ENCODE results near the gene HECW1.
"Not testable (repeated sequence)": the region's sequence is repeated elsewhere in the genome, so short reads cannot be mapped to it uniquely, and the experiment has no call there.

Gene HECW1

DNA sequence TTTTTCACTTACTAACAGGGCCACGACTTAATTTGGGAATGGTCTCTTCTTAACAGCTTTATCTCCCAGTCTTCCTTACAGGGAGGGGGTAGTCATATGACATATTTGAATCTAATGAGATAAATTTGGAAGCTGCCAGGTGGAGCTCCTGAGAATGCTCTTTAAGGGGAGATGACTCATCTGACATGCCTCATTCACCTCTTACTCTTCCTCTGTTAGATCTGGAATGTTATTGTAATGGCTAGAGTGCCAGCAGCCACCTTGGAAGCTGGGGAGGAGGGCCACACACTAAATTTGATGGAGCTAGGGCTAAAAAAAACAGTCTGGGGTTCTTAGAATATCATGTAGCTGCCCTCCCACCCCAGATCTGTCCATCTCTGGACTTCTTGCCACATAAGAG, 22.7 kb downstream of the HECW1 start:
- no peaks in the 10 kb centered on the region for H3K9me3 ChIP-seq (ENCODE audit: control extremely low read depth in 1 of 5, control insufficient read depth in 4 of 5, insufficient read depth in 2 of 5, low read depth in 1 of 5, low read length in 4 of 5)
- WGBS (ENCODE audit: insufficient coverage) = no CpG with 5 or more reads among the region's 1 CpG
- ChIA-PET POLR2A (no interaction called here), CTCF (interaction anchor here (0.9 to 1.5 kb wide), 3 partner anchors 27 to 128 kb away, joined by 3 read pairs; no protein-coding TSS in a partner anchor)
- H3K36me3 ChIP-seq (ENCODE audit: control insufficient read depth in 4 of 4, insufficient read depth in 4 of 4, low read length in 3 of 4) = no peaks in the 10 kb centered on the region
- no peak overlapping the region for H3K4me3 ChIP-seq (ENCODE audit: control insufficient read depth in 1 of 7, extremely low read depth in 1 of 7, insufficient read depth in 4 of 7, low read depth in 2 of 7, low read length in 6 of 7)
- DNase-seq = no peak
- H3K27ac ChIP-seq (ENCODE audit: insufficient read depth in 1 of 2, low read depth in 1 of 2, low read length in 2 of 2, poor library complexity in 1 of 2, severe bottlenecking in 2 of 2) = no peak overlapping the region
- peaks cover 0 to 16% (median 2%) of the 10 kb centered on the region in 5 experiments for H3K27me3 ChIP-seq (replicated peaks in 2 of 5; ENCODE audit: control insufficient read depth in 4 of 5, insufficient read depth in 5 of 5, low read length in 4 of 5)
- H3K4me1 ChIP-seq (ENCODE audit: control extremely low read depth in 1 of 4, control insufficient read depth in 4 of 4, insufficient read depth in 4 of 4, low read length in 3 of 4) = no peaks in the 10 kb centered on the region

DNA sequence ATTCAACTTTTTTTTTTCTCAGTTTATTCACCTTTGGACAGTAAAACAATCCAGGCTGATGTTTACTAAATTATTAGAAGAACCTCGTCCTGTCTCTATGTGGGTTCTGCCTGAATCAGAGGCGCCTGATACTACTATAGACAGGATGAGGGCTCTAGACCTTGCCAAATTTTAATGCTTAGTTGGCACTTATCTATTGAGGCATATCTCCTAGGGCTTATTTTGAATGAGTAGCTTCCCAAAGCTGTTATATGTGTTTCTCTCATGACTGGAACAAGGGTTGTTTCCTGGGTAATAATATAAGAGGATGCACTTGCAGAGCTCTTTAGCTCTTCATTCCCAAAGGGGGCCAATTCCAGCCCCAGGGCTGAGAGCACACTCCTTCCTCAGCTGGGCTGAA, 23.6 kb downstream of the HECW1 start:
- Histone ChIP-seq H3K4me1 (ENCODE audit: control extremely low read depth in 1 of 4, control insufficient read depth in 4 of 4, insufficient read depth in 4 of 4, low read length in 3 of 4) (no peaks in the 10 kb centered on the region), H3K4me3 (ENCODE audit: control insufficient read depth in 1 of 7, extremely low read depth in 1 of 7, insufficient read depth in 4 of 7, low read depth in 2 of 7, low read length in 6 of 7) (no peak overlapping the region), H3K36me3 (ENCODE audit: control insufficient read depth in 4 of 4, insufficient read depth in 4 of 4, low read length in 3 of 4) (no peaks in the 10 kb centered on the region), H3K9me3 (ENCODE audit: control extremely low read depth in 1 of 5, control insufficient read depth in 4 of 5, insufficient read depth in 2 of 5, low read depth in 1 of 5, low read length in 4 of 5) (no peaks in the 10 kb centered on the region), H3K27me3 (replicated peaks in 2 of 5; ENCODE audit: control insufficient read depth in 4 of 5, insufficient read depth in 5 of 5, low read length in 4 of 5) (peaks cover 0 to 17% (median 2%) of the 10 kb centered on the region in 5 experiments), H3K27ac (ENCODE audit: insufficient read depth in 1 of 2, low read depth in 1 of 2, low read length in 2 of 2, poor library complexity in 1 of 2, severe bottlenecking in 2 of 2) (no peak overlapping the region)
- POLR2A ChIA-PET = no interaction called here
- 100% methylated on average over 2 of the region's 2 CpGs for WGBS (ENCODE audit: insufficient coverage)
- DNase-seq = no peak
- CTCF ChIA-PET = interaction anchor here (0.9 to 1.5 kb wide), 3 partner anchors 28 to 127 kb away, joined by 3 read pairs; no protein-coding TSS in a partner anchor

DNA sequence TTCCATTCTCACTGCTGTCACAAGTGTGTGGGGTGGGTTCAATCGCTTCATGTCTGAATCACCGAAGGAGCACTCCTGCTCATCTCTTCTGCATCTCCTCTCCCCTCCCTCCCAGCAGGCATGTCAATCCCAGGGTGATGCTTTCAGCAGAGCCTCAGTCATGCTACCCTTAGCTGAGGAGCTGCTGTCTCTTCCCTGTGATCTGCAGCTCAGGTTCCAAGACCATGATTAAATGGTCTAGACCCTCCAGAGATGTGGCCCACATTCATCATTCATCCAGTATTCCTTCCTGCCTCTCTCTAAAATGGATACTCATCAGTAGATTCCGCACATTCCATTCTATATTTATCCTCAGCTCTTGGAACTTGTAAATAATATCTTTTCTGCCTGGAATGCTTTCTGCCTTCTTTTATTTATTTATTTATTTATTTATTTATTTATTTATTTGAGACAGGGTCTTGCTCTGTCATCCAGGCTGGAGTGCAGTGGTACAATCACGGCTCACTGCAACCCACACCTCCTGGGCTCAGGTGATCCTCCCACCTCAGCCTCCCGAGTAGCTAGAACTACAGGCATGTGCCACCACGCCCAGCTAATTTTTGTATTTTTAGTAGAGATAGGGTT, 24.8 kb downstream of the HECW1 start:
- H3K4me1 ChIP-seq (ENCODE audit: control extremely low read depth in 1 of 4, control insufficient read depth in 4 of 4, insufficient read depth in 4 of 4, low read length in 3 of 4); H3K27ac ChIP-seq (ENCODE audit: insufficient read depth in 1 of 2, low read depth in 1 of 2, low read length in 2 of 2, poor library complexity in 1 of 2, severe bottlenecking in 2 of 2); POLR2A ChIA-PET; CTCF ChIA-PET; DNase-seq; H3K36me3 ChIP-seq (ENCODE audit: control insufficient read depth in 4 of 4, insufficient read depth in 4 of 4, low read length in 3 of 4); H3K4me3 ChIP-seq (ENCODE audit: control insufficient read depth in 1 of 7, extremely low read depth in 1 of 7, insufficient read depth in 4 of 7, low read depth in 2 of 7, low read length in 6 of 7); H3K9me3 ChIP-seq (ENCODE audit: control extremely low read depth in 1 of 5, control insufficient read depth in 4 of 5, insufficient read depth in 2 of 5, low read depth in 1 of 5, low read length in 4 of 5): not testable (repeated sequence)
- WGBS (ENCODE audit: insufficient coverage) = 100% methylated on average over 1 of the region's 6 CpGs
- peaks cover 0 to 13% (median 2%) of the 10 kb centered on the region in 5 experiments for H3K27me3 ChIP-seq (replicated peaks in 2 of 5; ENCODE audit: control insufficient read depth in 4 of 5, insufficient read depth in 5 of 5, low read length in 4 of 5)

DNA sequence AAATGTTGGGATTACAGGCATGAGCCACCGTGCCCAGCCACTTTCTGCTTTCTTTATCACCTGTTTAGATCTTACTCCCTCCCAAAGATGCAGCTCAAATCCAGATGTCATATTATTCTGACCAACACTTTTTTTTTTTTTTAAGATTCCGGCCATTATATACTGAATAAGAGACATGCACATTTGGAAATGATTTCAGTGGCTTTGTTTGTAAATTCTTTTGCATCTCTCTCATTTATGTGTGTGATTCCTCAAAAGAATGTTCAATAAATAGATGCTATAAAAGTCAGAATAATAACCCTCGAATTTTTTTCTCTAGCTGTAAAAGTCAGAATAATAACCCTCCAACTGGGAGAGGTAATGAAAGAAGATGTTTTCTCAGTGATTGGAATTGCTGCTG, 25.4 kb downstream of the HECW1 start:
- peaks cover 0 to 13% (median 2%) of the 10 kb centered on the region in 5 experiments for H3K27me3 ChIP-seq (replicated peaks in 2 of 5; ENCODE audit: control insufficient read depth in 4 of 5, insufficient read depth in 5 of 5, low read length in 4 of 5)
- H3K36me3 ChIP-seq (ENCODE audit: control insufficient read depth in 4 of 4, insufficient read depth in 4 of 4, low read length in 3 of 4) = no peaks in the 10 kb centered on the region
- POLR2A ChIA-PET = no interaction called here
- no peak for DNase-seq
- H3K4me1 ChIP-seq (ENCODE audit: control extremely low read depth in 1 of 4, control insufficient read depth in 4 of 4, insufficient read depth in 4 of 4, low read length in 3 of 4) = no peaks in the 10 kb centered on the region
- CTCF ChIA-PET = no interaction called here
- no peak overlapping the region for H3K4me3 ChIP-seq (ENCODE audit: control insufficient read depth in 1 of 7, extremely low read depth in 1 of 7, insufficient read depth in 4 of 7, low read depth in 2 of 7, low read length in 6 of 7)
- H3K9me3 ChIP-seq (ENCODE audit: control extremely low read depth in 1 of 5, control insufficient read depth in 4 of 5, insufficient read depth in 2 of 5, low read depth in 1 of 5, low read length in 4 of 5) = no peaks in the 10 kb centered on the region
- whole genome bisulfite sequencing (ENCODE audit: insufficient coverage) = 75% methylated on average over 1 of the region's 3 CpGs
- no peak overlapping the region for H3K27ac ChIP-seq (ENCODE audit: insufficient read depth in 1 of 2, low read depth in 1 of 2, low read length in 2 of 2, poor library complexity in 1 of 2, severe bottlenecking in 2 of 2)

DNA sequence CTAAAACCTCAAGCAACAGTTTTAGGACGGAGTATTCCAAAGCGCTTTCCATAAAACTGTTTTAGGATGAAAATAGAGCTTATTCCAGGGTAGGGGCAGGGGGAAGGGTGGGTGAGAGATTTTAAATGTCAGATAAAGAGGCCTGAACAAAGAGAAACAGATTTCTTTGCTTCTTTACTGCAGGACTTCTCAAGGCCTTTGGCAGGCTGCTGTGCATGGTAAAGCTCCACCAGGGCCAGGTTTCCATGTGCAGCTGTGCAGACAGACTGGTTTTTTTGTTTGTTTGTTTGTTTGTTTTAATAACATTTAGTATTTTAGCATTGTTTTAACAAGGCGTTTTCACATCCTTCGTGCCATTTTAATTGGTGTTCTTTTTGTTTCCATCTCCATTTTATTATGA, 26.3 kb downstream of the HECW1 start:
- DNase-seq = no peak
- WGBS (ENCODE audit: insufficient coverage) = 100% methylated on average over 1 of the region's 4 CpGs
- H3K9me3 ChIP-seq (ENCODE audit: control extremely low read depth in 1 of 5, control insufficient read depth in 4 of 5, insufficient read depth in 2 of 5, low read depth in 1 of 5, low read length in 4 of 5) = no peaks in the 10 kb centered on the region
- ChIA-PET POLR2A (no interaction called here), CTCF (no interaction called here)
- no peaks in the 10 kb centered on the region for H3K4me1 ChIP-seq (ENCODE audit: control extremely low read depth in 1 of 4, control insufficient read depth in 4 of 4, insufficient read depth in 4 of 4, low read length in 3 of 4)
- peaks cover 0 to 13% (median 2%) of the 10 kb centered on the region in 5 experiments for H3K27me3 ChIP-seq (replicated peaks in 2 of 5; ENCODE audit: control insufficient read depth in 4 of 5, insufficient read depth in 5 of 5, low read length in 4 of 5)
- no peak overlapping the region for H3K27ac ChIP-seq (ENCODE audit: insufficient read depth in 1 of 2, low read depth in 1 of 2, low read length in 2 of 2, poor library complexity in 1 of 2, severe bottlenecking in 2 of 2)
- no peak overlapping the region for H3K4me3 ChIP-seq (ENCODE audit: control insufficient read depth in 1 of 7, extremely low read depth in 1 of 7, insufficient read depth in 4 of 7, low read depth in 2 of 7, low read length in 6 of 7)
- no peaks in the 10 kb centered on the region for H3K36me3 ChIP-seq (ENCODE audit: control insufficient read depth in 4 of 4, insufficient read depth in 4 of 4, low read length in 3 of 4)

DNA sequence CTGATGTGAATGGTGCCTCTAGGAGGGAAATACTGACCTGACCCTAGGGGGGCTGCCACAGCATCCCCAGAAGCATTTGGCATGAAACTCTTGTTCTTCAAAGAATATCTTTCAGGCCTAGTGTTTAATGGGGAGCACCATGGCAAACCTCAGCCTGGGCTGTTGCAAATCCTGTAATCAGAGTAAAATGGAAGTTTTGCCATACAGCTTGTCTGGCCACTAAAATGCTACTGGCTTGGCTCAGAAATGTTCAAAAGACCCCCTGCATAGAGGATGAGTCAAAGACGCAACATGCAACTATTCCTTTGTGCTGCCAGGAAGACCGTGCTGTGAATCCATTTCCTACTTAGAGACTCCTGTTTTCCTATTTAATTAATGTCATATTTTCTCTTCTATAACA, 26.7 kb downstream of the HECW1 start:
- Histone ChIP-seq H3K9me3 (ENCODE audit: control extremely low read depth in 1 of 5, control insufficient read depth in 4 of 5, insufficient read depth in 2 of 5, low read depth in 1 of 5, low read length in 4 of 5) (no peaks in the 10 kb centered on the region), H3K4me1 (ENCODE audit: control extremely low read depth in 1 of 4, control insufficient read depth in 4 of 4, insufficient read depth in 4 of 4, low read length in 3 of 4) (no peaks in the 10 kb centered on the region), H3K27me3 (replicated peaks in 2 of 5; ENCODE audit: control insufficient read depth in 4 of 5, insufficient read depth in 5 of 5, low read length in 4 of 5) (peaks cover 0 to 13% (median 2%) of the 10 kb centered on the region in 5 experiments), H3K36me3 (ENCODE audit: control insufficient read depth in 4 of 4, insufficient read depth in 4 of 4, low read length in 3 of 4) (no peaks in the 10 kb centered on the region), H3K27ac (ENCODE audit: insufficient read depth in 1 of 2, low read depth in 1 of 2, low read length in 2 of 2, poor library complexity in 1 of 2, severe bottlenecking in 2 of 2) (no peak overlapping the region), H3K4me3 (ENCODE audit: control insufficient read depth in 1 of 7, extremely low read depth in 1 of 7, insufficient read depth in 4 of 7, low read depth in 2 of 7, low read length in 6 of 7) (no peak overlapping the region)
- no peak for DNase-seq
- no CpG with 5 or more reads among the region's 2 CpGs for WGBS (ENCODE audit: insufficient coverage)
- ChIA-PET POLR2A (no interaction called here), CTCF (no interaction called here)

DNA sequence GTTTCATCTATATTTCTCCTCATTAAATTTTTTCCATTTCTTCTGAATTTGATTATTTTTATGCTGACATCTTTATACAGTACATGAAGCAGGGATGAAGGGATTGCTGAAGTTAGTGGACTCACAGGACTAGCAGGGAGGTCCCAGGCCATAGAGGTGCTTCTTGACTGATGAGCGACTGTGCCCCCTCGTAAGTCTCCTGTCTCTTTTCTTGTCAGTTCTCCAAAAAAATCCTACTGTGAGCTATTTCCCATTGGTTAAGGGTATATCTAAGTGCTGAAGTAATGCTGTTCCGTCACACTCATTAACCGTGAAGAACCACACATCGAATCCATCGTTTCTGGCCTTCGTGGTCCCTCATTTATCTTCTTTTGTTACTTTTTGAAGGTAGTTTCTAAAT, 27.7 kb downstream of the HECW1 start:
- Histone ChIP-seq H3K9me3 (ENCODE audit: control extremely low read depth in 1 of 5, control insufficient read depth in 4 of 5, insufficient read depth in 2 of 5, low read depth in 1 of 5, low read length in 4 of 5) (no peaks in the 10 kb centered on the region), H3K36me3 (ENCODE audit: control insufficient read depth in 4 of 4, insufficient read depth in 4 of 4, low read length in 3 of 4) (no peaks in the 10 kb centered on the region), H3K4me3 (ENCODE audit: control insufficient read depth in 1 of 7, extremely low read depth in 1 of 7, insufficient read depth in 4 of 7, low read depth in 2 of 7, low read length in 6 of 7) (no peak overlapping the region), H3K27ac (ENCODE audit: insufficient read depth in 1 of 2, low read depth in 1 of 2, low read length in 2 of 2, poor library complexity in 1 of 2, severe bottlenecking in 2 of 2) (no peak overlapping the region), H3K4me1 (ENCODE audit: control extremely low read depth in 1 of 4, control insufficient read depth in 4 of 4, insufficient read depth in 4 of 4, low read length in 3 of 4) (no peaks in the 10 kb centered on the region), H3K27me3 (replicated peaks in 2 of 5; ENCODE audit: control insufficient read depth in 4 of 5, insufficient read depth in 5 of 5, low read length in 4 of 5) (peaks cover 0 to 13% (median 2%) of the 10 kb centered on the region in 5 experiments)
- WGBS (ENCODE audit: insufficient coverage) = 98% methylated on average over 7 of the region's 7 CpGs
- ChIA-PET POLR2A (no interaction called here), CTCF (no interaction called here)
- DNase-seq = no peak

Measured in common myeloid progenitor, CD34-positive (primary cell).